Germinal center (tissue), 1 donor: ENCODE results near the gene PRR5L.

Source experiments
- DNase-seq: peaks from one replicate; pipeline ENCODE4 v3.0.0; 2012; ENCODE audit warnings: mixed read lengths, low spot score

PRR5L gene

GRCh38 chr11:36358436-36358835 is 62.3 kb downstream of the PRR5L start:
- DNase-seq, result no peak

GRCh38 chr11:36360318-36360717 is 64.2 kb downstream of the PRR5L start:
- DNase-seq, result no peak

- DNase-seq, result no peak
Measured at GRCh38 chr11:36360826-36361415, 64.8 kb downstream of the PRR5L start.

- no peak for DNase-seq
Measured at GRCh38 chr11:36361472-36361871, 65.4 kb downstream of the PRR5L start.

- no peak for DNase-seq
Measured at GRCh38 chr11:36361901-36362391, 65.9 kb downstream of the PRR5L start.

- DNase-seq, result no peak
Measured at GRCh38 chr11:36362902-36363301, 66.8 kb downstream of the PRR5L start.

- DNase-seq, result no peak
Measured at GRCh38 chr11:36363361-36364268, 67.5 kb downstream of the PRR5L start.

GRCh38 chr11:36364551-36365325 is 68.7 kb downstream of the PRR5L start:
- no peak for DNase-seq

- DNase-seq, result no peak
Measured at GRCh38 chr11:36365907-36366306, 69.8 kb downstream of the PRR5L start.

- DNase-seq, result no peak
Measured at GRCh38 chr11:36367806-36368680, 72.0 kb downstream of the PRR5L start.

GRCh38 chr11:36371181-36371580 is 75.1 kb downstream of the PRR5L start:
- no peak for DNase-seq

GRCh38 chr11:36371590-36371989 is 75.5 kb downstream of the PRR5L start:
- no peak for DNase-seq

- no peak for DNase-seq
Measured at GRCh38 chr11:36372101-36372771, 76.1 kb downstream of the PRR5L start.

GRCh38 chr11:36373016-36374010 is 77.2 kb downstream of the PRR5L start:
- DNase-seq, result no peak

GRCh38 chr11:36374726-36375125 is 78.6 kb downstream of the PRR5L start:
- no peak for DNase-seq

GRCh38 chr11:36375353-36376008 is 79.4 kb downstream of the PRR5L start:
- DNase-seq, result no peak

- no peak for DNase-seq
Measured at GRCh38 chr11:36376009-36376887, 80.2 kb downstream of the PRR5L start.
